Stimulated activated CD8-positive, alpha-beta memory T cell treated with anti-CD3 and anti-CD28 coated beads, Interleukin-7, amount 100 ng/mL, for 4 hours (primary cell): ENCODE measurements around the gene HNRNPC.
"Not testable (repeated sequence)": the region's sequence is repeated elsewhere in the genome, so short reads cannot be mapped to it uniquely, and the experiment has no call there.

Source experiments
- DNase-seq, 2 donors: peaks; one replicate each; pipeline ENCODE4 v3.0.0-alpha.2; 2020; ENCODE audit warnings: low read depth in 2 of 2

HNRNPC gene

DNA sequence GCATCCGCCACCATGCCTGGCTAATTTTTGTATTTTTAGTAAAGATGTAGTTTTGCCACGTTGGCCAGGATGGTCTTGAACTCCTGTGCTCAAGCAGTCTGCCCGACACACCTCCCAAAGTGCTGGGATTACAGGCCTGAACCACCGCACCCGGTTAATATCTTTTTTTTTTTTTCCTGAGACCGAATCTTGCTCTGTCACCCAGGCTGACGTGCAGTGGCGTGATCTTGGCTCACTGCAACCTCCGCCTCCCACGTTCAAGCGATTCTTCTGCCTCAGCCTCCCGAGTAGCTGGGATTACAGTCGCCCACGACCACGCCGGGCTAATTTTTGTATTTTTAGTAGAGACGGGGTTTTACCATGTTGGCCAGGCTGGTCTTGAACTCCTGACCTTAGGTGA lies 3.4 kb upstream of the HNRNPC start:
- not testable (repeated sequence) for DNase-seq

GRCh38 chr14:21268617-21269251 lies 508 bp downstream of the HNRNPC start:
- DNase-seq, result no peak

DNA sequence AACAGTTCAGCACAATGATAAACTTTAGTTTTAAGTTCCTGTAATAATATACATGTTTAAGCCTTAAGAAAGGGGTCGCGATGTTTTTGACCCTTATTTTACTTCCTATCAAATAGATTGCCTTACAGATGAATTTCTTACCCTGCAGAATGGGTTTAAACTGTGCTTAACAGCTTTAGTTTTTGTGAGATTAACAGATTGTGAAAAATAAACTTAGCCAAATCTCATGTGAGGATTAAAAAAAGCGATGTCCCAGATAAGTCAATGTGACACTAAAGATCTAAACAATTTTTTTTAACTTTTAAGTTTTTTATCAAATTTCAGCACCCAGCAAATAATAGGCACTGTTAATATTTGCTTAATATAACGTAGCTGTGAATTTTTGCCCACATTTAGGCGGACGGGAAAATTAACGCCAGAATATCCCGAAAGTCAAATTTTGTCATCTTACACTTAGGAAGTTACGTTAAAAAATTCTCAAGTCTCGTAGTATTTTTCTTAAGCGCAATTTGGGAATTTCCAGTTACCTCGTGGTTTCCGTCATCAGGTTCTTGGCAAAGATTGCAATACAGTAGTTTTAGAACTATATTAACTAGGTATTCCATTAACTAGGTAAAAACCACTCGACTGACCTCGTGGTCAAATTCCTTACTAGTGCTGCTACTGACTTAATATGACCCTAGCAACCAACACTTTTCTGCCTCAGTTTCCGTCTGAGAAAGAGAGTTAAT lies 1.2 kb downstream of the HNRNPC start:
- no peak for DNase-seq

DNA sequence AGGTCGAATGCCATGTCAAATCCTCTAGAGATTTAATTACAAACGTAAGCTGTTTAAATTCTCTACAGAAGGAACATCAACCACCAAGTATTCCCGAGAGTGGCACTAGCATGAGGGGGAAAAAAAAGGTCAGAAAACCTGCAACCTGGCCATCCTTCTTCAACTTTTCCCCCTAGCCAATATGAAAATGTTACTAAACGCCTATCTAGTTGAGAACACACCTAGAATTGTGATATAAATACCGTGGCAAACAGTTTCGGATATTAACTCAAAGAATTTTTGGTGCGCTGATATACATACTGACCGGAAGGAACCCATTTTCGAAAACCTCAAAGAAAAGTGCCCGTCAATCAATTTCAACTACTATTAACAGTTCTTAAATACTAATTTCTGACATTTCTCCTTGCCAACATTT lies 1.8 kb downstream of the HNRNPC start:
- no peak for DNase-seq

DNA sequence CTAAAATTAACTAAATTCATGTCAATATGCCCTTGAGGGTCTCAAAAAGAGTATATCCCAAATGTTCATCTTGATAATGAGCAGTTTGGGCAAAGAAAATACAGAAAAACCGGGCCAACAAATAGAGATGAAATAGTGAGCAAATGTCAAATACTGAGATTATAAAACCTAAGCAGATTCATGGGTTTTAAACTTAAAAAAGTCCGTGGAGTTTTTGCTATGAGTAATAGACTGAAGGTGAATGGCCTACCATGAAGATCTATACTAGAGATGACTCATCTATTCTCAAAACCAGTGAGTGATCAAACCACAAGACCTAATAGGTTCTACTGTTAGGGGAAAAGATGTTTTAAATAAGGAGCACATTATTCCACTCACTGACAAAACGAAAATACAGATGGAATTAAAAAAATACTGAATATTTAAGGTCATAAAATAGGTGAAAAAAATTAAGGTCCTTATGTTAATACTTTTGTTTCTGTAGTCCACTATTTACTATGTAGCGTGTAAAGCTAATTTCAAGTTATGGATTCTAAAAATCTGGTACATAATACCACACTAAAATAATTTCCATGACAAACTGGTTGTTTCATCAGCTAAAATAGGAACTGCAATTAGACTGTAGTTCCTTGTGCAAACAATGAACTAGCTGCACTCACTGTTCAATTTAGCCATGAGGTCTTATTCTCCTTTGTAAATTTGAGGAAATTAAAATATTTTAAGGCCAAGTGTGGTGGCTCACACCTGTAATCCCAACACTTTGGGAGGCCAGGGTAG lies 5.0 kb downstream of the HNRNPC start:
- DNase-seq, result no peak

- DNase-seq, result no peak
Measured at GRCh38 chr14:21263284-21264024, 5.8 kb downstream of the HNRNPC start.

GRCh38 chr14:21262410-21262809 lies 6.8 kb downstream of the HNRNPC start:
- DNase-seq, result no peak

- no peak for DNase-seq
Measured at GRCh38 chr14:21261824-21262223, 7.4 kb downstream of the HNRNPC start.

DNA sequence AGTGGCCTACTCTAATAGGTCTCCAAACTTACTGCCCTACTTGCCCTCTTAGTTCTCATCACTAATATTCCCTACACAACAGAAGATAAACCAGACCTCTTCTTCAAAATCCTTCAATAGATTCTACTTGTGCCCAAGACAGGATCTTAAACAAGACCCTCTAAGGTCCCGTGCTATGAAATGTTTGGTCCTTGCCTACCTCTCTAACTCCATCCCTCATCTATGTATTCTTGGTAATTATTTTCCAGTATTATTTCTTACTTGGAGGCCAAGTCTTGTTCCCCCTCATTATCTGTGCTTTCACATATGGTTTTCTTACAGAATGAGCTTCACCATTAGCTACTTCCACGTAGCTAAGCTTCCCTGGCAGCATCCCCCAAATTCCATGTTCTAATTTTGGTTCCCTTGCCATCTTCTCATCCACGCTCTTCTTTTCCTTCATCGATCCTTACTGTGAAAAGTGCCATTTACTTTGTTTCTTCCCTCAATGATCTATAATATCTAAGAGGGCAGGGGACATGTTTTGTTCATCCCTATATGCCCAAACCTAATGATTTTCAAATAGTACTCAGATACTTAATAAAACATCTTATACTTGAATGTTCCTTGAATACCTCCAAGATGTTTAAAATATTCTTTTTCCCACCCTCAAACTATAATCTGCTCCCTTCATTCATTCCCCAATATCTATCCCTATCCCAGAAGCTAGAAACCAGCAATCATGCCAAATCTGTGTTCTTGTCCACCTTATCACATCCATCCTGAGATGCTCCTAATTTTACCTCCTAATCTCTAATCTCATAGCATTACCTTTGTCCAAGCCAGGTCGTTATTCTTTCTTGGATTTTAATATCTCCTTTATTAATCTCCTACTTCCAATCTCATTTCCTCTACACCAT lies 10.1 kb downstream of the HNRNPC start:
- no peak for DNase-seq

DNA sequence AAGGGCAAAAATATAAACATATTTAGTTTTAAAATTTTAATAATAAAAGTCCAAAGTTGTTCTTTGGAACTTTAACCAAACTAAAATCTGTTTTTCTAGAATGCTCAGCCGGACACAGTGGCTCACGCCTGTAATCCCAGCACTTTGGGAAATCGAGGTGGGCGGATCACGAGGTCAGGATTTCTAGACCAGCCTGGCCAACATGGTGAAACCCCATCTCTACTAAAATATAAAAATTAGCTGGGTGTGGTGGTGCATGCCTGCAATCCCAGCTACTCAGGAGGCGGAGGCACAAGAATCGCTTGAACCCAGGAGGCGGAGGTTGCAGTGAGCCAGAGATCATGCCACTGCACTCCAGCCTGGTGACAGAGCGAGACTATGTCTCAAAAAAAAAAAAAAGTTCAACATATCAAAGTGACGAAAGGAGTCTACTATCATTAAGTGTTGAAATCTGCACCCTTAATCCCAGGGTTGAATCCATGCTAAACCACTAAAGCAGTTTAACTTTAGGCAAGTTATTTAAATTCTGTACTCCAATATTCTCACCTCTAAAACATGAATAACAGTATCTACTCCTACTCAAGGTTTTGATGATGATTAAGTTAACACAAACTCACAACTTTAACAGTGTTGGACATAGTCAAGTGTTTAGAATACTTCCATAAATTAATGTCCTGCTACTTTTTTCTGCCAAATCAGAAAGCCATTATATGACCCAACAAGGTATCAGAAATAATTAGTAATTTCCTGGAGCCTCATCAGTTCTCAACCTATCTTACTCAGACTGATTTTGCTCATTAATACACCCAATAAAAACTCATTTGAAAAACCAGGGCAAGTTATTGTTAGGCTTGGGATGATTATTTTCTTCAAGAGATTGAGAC lies 11.0 kb downstream of the HNRNPC start:
- DNase-seq, result no peak

DNA sequence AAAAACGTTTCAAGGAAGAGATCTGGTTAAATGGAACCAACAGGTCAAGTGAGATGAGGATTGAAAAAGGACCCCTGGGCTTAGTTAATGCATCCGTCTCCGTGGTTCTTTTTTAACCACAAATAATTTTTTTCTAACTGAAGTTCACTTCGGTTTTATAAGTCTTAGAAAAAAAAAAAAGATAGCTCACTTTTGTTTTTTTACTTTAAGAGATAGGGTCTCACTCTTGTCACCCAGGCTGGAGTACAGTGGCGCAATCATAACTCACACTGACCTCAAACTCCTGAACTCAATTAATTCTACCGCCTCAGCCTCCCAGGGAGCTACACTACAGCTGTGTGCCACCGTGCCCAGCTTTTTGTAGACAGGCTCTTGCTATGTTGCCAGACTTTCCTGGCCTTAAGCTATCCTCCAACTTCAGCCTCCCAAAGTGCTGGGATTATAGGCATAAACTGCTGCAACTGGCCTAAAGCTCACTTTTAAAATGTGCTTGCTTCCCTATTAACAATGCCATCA lies 11.8 kb downstream of the HNRNPC start:
- no peak for DNase-seq

GRCh38 chr14:21256539-21257393 lies 12.5 kb downstream of the HNRNPC start:
- DNase-seq, result no peak

- DNase-seq, result not testable (repeated sequence)
Measured at GRCh38 chr14:21256102-21256447, 13.2 kb downstream of the HNRNPC start.

DNA sequence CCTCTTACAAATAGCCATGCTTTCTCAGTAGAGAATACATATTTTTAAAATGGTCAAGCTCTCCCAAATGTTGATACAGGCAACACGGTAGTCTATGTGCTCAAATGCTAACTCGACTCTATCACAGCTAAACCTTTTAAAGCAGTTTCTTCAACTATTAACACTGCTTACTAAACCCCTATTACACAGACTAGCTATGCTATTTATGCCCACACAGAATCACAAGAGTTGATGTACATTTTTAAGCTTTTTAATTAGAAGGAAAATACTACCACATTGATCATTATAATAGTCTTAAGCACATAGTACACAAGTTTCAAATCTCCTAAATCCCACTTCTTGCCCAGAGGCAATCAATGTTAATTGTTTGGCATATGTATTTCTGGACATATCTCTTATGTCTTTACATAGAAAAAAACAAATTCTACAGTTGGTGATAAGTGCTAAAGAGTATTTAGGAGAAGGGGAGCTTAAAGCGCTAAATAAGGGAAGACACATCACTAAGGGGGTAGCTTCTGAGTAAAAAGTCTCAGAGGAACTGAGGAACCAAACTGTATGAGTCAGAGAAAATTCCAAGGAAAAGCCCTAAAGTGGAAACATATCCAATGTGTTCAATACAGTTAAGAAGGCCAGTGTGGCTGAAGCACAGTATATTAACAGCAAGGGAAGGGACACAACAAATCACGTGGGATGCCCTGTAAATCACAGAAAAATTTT lies 13.7 kb downstream of the HNRNPC start:
- no peak for DNase-seq

DNA sequence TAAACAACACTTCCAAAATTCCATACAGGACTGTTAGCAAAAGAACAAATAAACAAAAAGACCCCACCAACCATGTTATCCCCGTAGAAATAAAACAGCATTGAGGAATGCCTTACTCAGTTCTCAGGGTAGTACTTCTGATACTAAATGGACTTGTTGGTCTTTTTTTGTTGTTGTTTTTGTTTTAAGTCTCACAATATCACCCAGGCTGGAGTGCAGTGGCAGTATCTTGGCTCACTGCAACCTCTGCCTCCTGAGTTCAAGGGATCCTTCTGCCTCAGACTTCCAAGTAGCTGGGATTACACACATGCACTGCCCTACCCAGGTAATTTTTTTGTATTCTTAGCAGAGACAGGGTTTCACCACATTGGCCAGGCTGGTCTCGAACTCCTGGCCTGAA lies 17.1 kb downstream of the HNRNPC start:
- DNase-seq, result no peak

DNA sequence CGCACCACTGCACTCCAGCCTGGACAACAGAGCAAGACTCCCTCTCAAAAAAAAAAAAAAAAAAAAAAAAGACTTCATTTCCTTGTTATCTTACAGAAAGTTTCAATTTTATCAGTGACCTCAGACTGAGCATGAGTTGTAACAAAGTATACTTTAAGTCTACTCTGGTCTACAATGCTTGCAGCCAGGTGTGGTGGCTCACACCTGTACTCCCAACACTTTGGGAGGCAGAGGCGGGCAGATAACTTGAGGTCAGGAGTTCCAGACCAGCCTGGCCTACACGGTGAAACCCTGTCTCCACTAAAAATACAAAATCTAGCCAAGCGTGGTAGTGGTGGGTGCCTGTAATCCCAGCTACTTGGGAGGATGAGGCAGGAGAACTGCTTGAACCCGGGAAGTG lies 18.0 kb downstream of the HNRNPC start:
- DNase-seq, result no peak

GRCh38 chr14:21248739-21249411 lies 20.4 kb downstream of the HNRNPC start:
- DNase-seq, result no peak

GRCh38 chr14:21248338-21248737 lies 20.9 kb downstream of the HNRNPC start:
- no peak for DNase-seq
